Endothelial cell (in vitro differentiated cells): ENCODE measurements around the gene GGCT. TPM values are rescaled to one million over a fixed set of nuclear protein-coding genes. Genes with fewer than 3 reads are reported as not detected.

Experiments
- DNase-seq: peaks from one replicate; pipeline ENCODE4 v3.0.0; 2021; ENCODE audit warnings: low spot score
- H3K27ac Mint-ChIP-seq: one replicate; pipeline ENCODE4 v1.8.0; 2021; ENCODE audit warnings: mixed read lengths, inconsistent platforms; ENCODE audit not compliant: unreplicated experiment
- H3K27me3 Mint-ChIP-seq: one replicate; pipeline ENCODE4 v1.8.0; 2021; ENCODE audit warnings: mild to moderate bottlenecking, moderate library complexity, mixed read lengths, inconsistent platforms; ENCODE audit not compliant: unreplicated experiment
- H3K36me3 Mint-ChIP-seq: one replicate; pipeline ENCODE4 v1.8.0; 2021; ENCODE audit warnings: mild to moderate bottlenecking, low read depth, mixed read lengths, inconsistent platforms; ENCODE audit not compliant: unreplicated experiment
- H3K4me1 Mint-ChIP-seq: one replicate; pipeline ENCODE4 v1.8.0; 2021; ENCODE audit warnings: mild to moderate bottlenecking, mixed read lengths, inconsistent platforms; ENCODE audit not compliant: unreplicated experiment
- H3K4me3 Mint-ChIP-seq: one replicate; pipeline ENCODE4 v1.8.0; 2021; ENCODE audit warnings: mild to moderate bottlenecking, mixed read lengths, inconsistent platforms; ENCODE audit not compliant: unreplicated experiment
- H3K9me3 Mint-ChIP-seq: one replicate; pipeline ENCODE4 v1.8.0; 2021; ENCODE audit warnings: mixed read lengths, inconsistent platforms; ENCODE audit not compliant: unreplicated experiment
- total RNA-seq: library from RNA; stranded (reverse); fragmentation: NEBNext Ultra II Directional; extraction: Animal tissue kit (Norgen Biotek cat#: 25700); gene quantifications from one replicate; pipeline ENCODE4 v1.2.1, GENCODE V29; 2021; ENCODE audit not compliant: unreplicated experiment
- TF ChIP-seq, protein P1 (sequence below): fragments of 200-600 bp; sonication (generic); IDR thresholded peaks from one replicate; pipeline ENCODE4 v1.5.0; 2021; ENCODE audit warnings: antibody characterized with exemption; ENCODE audit not compliant: unreplicated experiment

Gene GGCT
- total RNA-seq, 1 donor from 2014 or later = 34.0 TPM

DNA sequence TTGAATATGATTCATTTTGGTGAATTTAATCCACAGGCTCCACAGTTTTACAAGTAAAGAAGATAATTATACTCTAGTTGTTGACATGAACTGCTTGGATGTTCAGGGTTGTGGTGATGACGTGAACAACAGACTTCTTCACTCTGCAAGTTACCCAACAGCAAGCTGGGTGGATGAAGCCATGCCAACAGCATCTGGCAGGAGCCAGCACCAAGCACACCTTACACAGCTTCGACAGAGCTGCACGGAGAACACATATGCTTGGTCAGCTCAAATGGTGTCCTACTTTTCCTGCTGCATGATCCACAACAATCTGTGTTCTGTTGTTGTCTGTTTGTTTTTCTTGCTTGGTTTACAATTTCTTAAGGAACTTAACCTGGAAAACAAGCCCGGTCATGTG is 35.8 kb downstream of the GGCT start:
- no peak for DNase-seq
- Mint-ChIP-seq H3K27ac (peak overlapping the region; percentile 74), H3K4me1 (peaks cover 45% of the 10 kb centered on the region), H3K27me3 (peaks cover 1% of the 10 kb centered on the region), H3K9me3 (no peaks in the 10 kb centered on the region), H3K36me3 (no peaks in the 10 kb centered on the region), H3K4me3 (no peak overlapping the region)
- TF ChIP-seq, protein P1, sequence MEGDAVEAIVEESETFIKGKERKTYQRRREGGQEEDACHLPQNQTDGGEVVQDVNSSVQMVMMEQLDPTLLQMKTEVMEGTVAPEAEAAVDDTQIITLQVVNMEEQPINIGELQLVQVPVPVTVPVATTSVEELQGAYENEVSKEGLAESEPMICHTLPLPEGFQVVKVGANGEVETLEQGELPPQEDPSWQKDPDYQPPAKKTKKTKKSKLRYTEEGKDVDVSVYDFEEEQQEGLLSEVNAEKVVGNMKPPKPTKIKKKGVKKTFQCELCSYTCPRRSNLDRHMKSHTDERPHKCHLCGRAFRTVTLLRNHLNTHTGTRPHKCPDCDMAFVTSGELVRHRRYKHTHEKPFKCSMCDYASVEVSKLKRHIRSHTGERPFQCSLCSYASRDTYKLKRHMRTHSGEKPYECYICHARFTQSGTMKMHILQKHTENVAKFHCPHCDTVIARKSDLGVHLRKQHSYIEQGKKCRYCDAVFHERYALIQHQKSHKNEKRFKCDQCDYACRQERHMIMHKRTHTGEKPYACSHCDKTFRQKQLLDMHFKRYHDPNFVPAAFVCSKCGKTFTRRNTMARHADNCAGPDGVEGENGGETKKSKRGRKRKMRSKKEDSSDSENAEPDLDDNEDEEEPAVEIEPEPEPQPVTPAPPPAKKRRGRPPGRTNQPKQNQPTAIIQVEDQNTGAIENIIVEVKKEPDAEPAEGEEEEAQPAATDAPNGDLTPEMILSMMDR = no peak

- Mint-ChIP-seq H3K9me3 (no peaks in the 10 kb centered on the region), H3K4me3 (no peak overlapping the region), H3K27ac (no peak overlapping the region), H3K27me3 (peaks cover 1% of the 10 kb centered on the region), H3K36me3 (no peaks in the 10 kb centered on the region), H3K4me1 (peaks cover 41% of the 10 kb centered on the region)
- TF ChIP-seq, protein P1 = no peak
- DNase-seq = no peak
Measured at GRCh38 chr7:30468041-30468440, 36.6 kb downstream of the GGCT start.

- no peak overlapping the region for H3K27ac Mint-ChIP-seq
- H3K4me1 Mint-ChIP-seq = peaks cover 35% of the 10 kb centered on the region
- peaks cover 1% of the 10 kb centered on the region for H3K27me3 Mint-ChIP-seq
- H3K4me3 Mint-ChIP-seq = no peak overlapping the region
- no peak for DNase-seq
- no peaks in the 10 kb centered on the region for H3K9me3 Mint-ChIP-seq
- H3K36me3 Mint-ChIP-seq = no peaks in the 10 kb centered on the region
- TF ChIP-seq, protein P1 = no peak
Measured at GRCh38 chr7:30467271-30467670, 37.4 kb downstream of the GGCT start.

GRCh38 chr7:30466266-30466665 is 38.4 kb downstream of the GGCT start:
- Mint-ChIP-seq H3K4me1 (peaks cover 26% of the 10 kb centered on the region), H3K4me3 (no peak overlapping the region), H3K27me3 (peaks cover 1% of the 10 kb centered on the region), H3K27ac (no peak overlapping the region), H3K9me3 (no peaks in the 10 kb centered on the region), H3K36me3 (no peaks in the 10 kb centered on the region)
- TF ChIP-seq, protein P1 = no peak
- no peak for DNase-seq

GRCh38 chr7:30465811-30466180 is 38.8 kb downstream of the GGCT start:
- Mint-ChIP-seq H3K27ac (no peak overlapping the region), H3K9me3 (no peaks in the 10 kb centered on the region), H3K36me3 (no peaks in the 10 kb centered on the region), H3K27me3 (peaks cover 1% of the 10 kb centered on the region), H3K4me3 (no peak overlapping the region), H3K4me1 (peaks cover 22% of the 10 kb centered on the region)
- DNase-seq = no peak
- TF ChIP-seq, protein P1 = no peak
